Adrenal gland (tissue), 12 donors: ENCODE data around the gene REP15. TPM values are rescaled to one million over a fixed set of nuclear protein-coding genes. Genes with fewer than 3 reads are reported as not detected.
A peak's percentile ranks its signal among the peaks of the same experiment; 100 is the strongest.

Experiments
- DNase-seq, 7 donors: peaks; one replicate each; pipeline ENCODE4 v3.0.0-alpha.2; 2019 to 2020
- H3K27ac ChIP-seq, 5 donors: fragments of 200-600 bp; sonication (generic) in 4 of 5; 1 replicate in 3 of 5; 2 replicates in 2 of 5; pipeline versions ENCODE4 v1.5.1 to v1.8.0; 2016 to 2020; ENCODE audit warnings: mild to moderate bottlenecking in 1 of 5
- H3K27me3 ChIP-seq: fragments of 200-600 bp; 2 replicates; pipeline ENCODE4 v1.8.0; 2021
- H3K36me3 ChIP-seq, 2 donors: fragments of 200-600 bp; replicated peaks in 1 of 2; 1 replicate in 1 of 2; 2 replicates in 1 of 2; pipeline versions ENCODE4 v1.5.1 to v1.8.0; 2018 to 2022
- H3K4me1 ChIP-seq, 2 donors: fragments of 200-600 bp; replicated peaks in 1 of 2; 1 replicate in 1 of 2; 2 replicates in 1 of 2; pipeline versions ENCODE4 v1.5.1 to v1.8.0; 2018 to 2021
- H3K4me3 ChIP-seq, 4 donors: fragments of 200-600 bp; sonication (generic) in 3 of 4; one replicate each; pipeline ENCODE4 v1.5.1; 2016 to 2018
- H3K9me3 ChIP-seq, 3 donors: fragments of 200-600 bp; sonication (generic) in 1 of 3; replicated peaks in 1 of 3; 1 replicate in 2 of 3; 2 replicates in 1 of 3; pipeline versions ENCODE4 v1.5.1 to v1.8.0; 2016 to 2021
- CTCF ChIP-seq, 6 experiments: fragments of 450-650 bp in 4 of 6; fragments of 200-600 bp in 2 of 6; sonication (generic) in 1 of 6; IDR thresholded peaks; 1 replicate in 5 of 6; 2 replicates in 1 of 6; pipeline versions ENCODE4 v1.5.1 to v1.8.0; 2016 to 2021; ENCODE audit warnings: antibody characterized with exemption in 6 of 6, mild to moderate bottlenecking in 2 of 6, moderate library complexity in 1 of 6
- POLR2A ChIP-seq, 2 donors: fragments of 450-650 bp; IDR thresholded peaks; one replicate each; pipeline ENCODE4 v1.6.1; 2017; ENCODE audit warnings: antibody characterized with exemption in 2 of 2, mild to moderate bottlenecking in 2 of 2, moderate library complexity in 1 of 2
- WGBS, 4 donors: extraction: QIAGEN DNeasy Blood & Tissue Kit in 2 of 4; methylation state at CpG; one replicate each; pipeline versions ENCODE4 v1.1.5 to v1.1.7; 2013 to 2017; 5-methylcytosine and 5-hydroxymethylcytosine counted together
- intact Hi-C, 2 donors: fragments of 100-400 bp; cut with DNase I; formaldehyde crosslinking; loops; one replicate each; pipeline versions ENCODE4 v1.14.1 to v1.15.0; 2022 to 2023
- polyA plus RNA-seq, 3 donors: library from polyadenylated mRNA; stranded (reverse); fragments of 200-250 nt in 2 of 3; fragments of 350-450 nt in 1 of 3; fragmentation: Illumina TruSeq in 1 of 3; extraction: RNeasy Lipid Tissue Mini Kit (QIAGEN cat#74804) in 1 of 3; gene quantifications; one replicate each; pipeline ENCODE4 v1.2.3, GENCODE V29; 2013 to 2014
- total RNA-seq, 9 donors: library from RNA; depleted of rRNA in 4 of 9; stranded (reverse); fragments of >200 nt in 4 of 9; fragments of 120-200 nt in 1 of 9; fragmentation: NEBNext Ultra II Directional in 1 of 9; extraction: Animal tissue kit (Norgen Biotek cat#: 25700) in 1 of 9; gene quantifications; one replicate each; pipeline versions ENCODE4 v1.1.0 to v1.2.4, GENCODE V29; 2013 to 2023
- donor health status: healthy with polysubstance abuse.
- donor health status: Bipolar disorder and iron deficiency.
- donor health status: DM: yes; HTN: yes; CAD: no.
- donor health status: DM: no; HTN: no; CAD: no.
- donor health status: DM: no; HTN: no; CAD: no.
- donor health status: DM: yes; HTN: yes; CAD: no.

REP15 gene
- total and polyA plus RNA-seq, 12 donors = 0.91 to 5.2 (median 1.8) TPM; not detected in 2

DNA sequence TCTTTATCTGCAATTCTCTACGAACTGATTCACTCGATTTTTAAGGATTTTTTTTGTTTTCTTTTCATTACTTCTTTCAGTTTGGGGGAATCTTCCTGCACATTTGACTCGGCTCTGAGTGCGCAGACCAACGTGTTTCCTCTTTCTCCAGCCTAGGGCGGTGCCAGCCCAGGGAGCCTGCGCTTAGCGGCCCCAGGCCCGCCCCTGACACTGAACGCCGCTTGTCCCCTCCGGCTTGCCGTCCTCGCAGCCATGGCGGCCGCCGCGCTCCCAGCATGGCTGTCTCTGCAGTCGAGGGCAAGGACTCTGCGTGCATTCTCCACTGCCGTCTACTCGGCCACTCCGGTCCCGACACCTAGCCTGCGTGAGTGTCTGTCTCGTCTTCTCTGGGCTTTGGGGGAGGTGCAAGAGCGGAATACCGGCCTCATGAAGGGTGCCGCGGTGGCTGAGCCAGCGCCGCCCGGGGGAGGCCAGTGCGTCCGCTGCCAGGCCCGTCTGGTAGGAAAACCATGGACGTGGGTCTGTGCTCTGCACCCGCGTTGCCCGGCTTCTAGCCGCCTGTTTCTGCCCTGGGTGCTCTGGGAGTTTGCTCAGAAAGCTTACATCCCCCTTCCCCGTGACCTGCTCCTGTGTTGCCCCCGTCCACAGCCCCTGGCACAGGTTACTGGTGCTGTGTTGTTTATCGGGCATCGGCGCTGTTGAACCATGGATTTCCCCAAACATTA is 14.5 kb downstream of the REP15 start, which contains the start of gene MRPS35:
Gene MRPS35 (plus strand): TSS at position 241 of the 725 bp plus-strand sequence. CDS start 12 bp downstream, at position 253.
- 0 to 1% (median 0%) methylated on average over 21 to 46 of the region's 46 CpGs for WGBS, 4 donors
- intact Hi-C loops = no loop called here
- H3K36me3 ChIP-seq = peaks cover 0 to 9% of the 10 kb centered on the region in 2 donors

DNA sequence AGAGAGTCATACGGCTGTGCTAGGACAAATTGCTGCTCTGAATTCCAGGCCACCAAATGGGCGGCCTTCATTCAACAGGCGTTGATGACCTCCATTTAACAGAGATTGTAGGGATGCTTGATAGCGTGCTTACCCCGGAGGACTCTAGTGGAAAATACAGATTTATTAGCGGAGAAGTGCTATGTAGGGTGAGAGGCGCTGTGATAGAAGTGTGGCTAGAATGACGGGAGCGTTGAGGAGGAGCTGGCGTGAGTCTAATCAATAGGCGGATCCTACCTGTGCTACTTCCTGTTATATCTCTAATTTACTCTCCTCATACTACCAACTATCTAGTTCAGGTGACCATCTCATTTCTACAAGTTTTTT is 15.1 kb downstream of the REP15 start:
- Histone ChIP-seq H3K4me3 (peak overlapping the region; percentile 38 to 96 (median 72)), H3K4me1 (peaks cover 12 to 16% of the 10 kb centered on the region in 2 donors), H3K27ac (peak overlapping the region; percentile 40 to 88 (median 84)), H3K36me3 (peaks cover 0 to 12% of the 10 kb centered on the region in 2 donors), H3K9me3 (no peaks in the 10 kb centered on the region), H3K27me3 (no peaks in the 10 kb centered on the region)
- WGBS, 4 donors = 0 to 3% (median 1%) methylated on average over 11 of the region's 11 CpGs
- TF ChIP-seq CTCF (IDR thresholded peaks at IDR 0.05) (no peak), POLR2A (IDR thresholded peaks at IDR 0.05) (no peak)
- DNase-seq = no peak
- intact Hi-C loops = no loop called here

More for the DNA sequence above, 14.5 kb downstream of the REP15 start, which contains the start of gene MRPS35:
- H3K9me3 ChIP-seq = no peaks in the 10 kb centered on the region
- no peaks in the 10 kb centered on the region for H3K27me3 ChIP-seq
- DNase-seq = peak; percentile 91 to 94 (median 92)
- H3K27ac ChIP-seq = peak within 1 kb of the TSS; percentile 40 to 88 (median 84)
- peak within 1 kb of the TSS; percentile 38 to 96 (median 72) for H3K4me3 ChIP-seq
- TF ChIP-seq CTCF (IDR thresholded peaks at IDR 0.05) = no peak
- TF ChIP-seq POLR2A (IDR thresholded peaks at IDR 0.05) = peak in 1 of 2 donors; percentile 82
- H3K4me1 ChIP-seq = peaks cover 12 to 16% of the 10 kb centered on the region in 2 donors

- peaks cover 12 to 16% of the 10 kb centered on the region in 2 donors for H3K4me1 ChIP-seq
- H3K27ac ChIP-seq = no peak overlapping the region
- H3K27me3 ChIP-seq = no peaks in the 10 kb centered on the region
- no peak for DNase-seq
- no peaks in the 10 kb centered on the region for H3K9me3 ChIP-seq
- H3K4me3 ChIP-seq = peak overlapping the region in 1 of 4 donors; percentile 85
- 61 to 81% (median 73%) methylated on average over 2 of the region's 2 CpGs for WGBS, 4 donors
- H3K36me3 ChIP-seq = peaks cover 0 to 19% of the 10 kb centered on the region in 2 donors
- intact Hi-C loops = no loop called here
- no peak for TF ChIP-seq CTCF (IDR thresholded peaks at IDR 0.05)
- no peak for TF ChIP-seq POLR2A (IDR thresholded peaks at IDR 0.05)
These were observed 15.7 kb downstream of the REP15 start for GRCh38 chr12:27711967-27712366.

- Histone ChIP-seq H3K27me3 (no peaks in the 10 kb centered on the region), H3K4me1 (no peaks in the 10 kb centered on the region), H3K4me3 (no peak overlapping the region), H3K9me3 (no peaks in the 10 kb centered on the region), H3K27ac (no peak overlapping the region), H3K36me3 (peaks cover 0 to 51% of the 10 kb centered on the region in 2 donors)
- intact Hi-C loops = no loop called here
- 90 to 96% (median 91%) methylated on average over 1 of the region's 1 CpG for WGBS, 4 donors
- TF ChIP-seq CTCF (IDR thresholded peaks at IDR 0.05) = no peak
- TF ChIP-seq POLR2A (IDR thresholded peaks at IDR 0.05) = no peak
- DNase-seq = no peak
These were observed 27.0 kb downstream of the REP15 start for GRCh38 chr12:27723212-27723611.
